ENCODE measurements around the gene ABTB2.

The ABTB2 gene

DNA sequence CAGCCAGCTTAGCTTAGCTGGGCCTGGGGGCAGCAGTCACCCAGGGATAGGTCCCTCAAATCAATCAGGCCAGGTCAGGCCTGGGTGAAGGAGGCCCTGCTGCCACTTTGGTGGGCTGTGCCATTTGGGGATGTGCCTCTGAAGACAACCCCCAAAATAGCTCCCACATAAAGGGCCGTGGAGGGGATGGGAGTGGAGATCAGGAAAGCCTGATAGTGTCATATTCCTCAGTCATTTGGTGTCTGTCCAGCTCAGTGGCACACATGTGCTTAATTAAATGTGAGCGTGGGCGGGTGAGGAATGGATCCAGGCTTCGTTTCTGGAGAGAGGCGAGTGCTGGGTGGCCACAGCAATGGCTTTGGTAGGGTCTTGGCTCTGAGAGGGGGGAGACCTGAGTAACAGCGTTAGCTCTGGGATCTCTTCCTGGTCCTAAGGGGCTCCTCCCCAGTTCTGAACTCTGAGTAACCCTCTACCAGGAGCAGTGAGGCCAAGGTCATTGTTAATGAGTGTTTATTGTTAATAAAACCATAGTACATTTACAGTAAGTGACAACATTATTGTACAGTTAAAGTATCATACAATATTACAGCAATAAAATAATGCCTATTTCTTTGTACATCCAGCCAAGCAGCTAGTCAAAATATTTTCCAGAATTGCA, 207.2 kb downstream of the ABTB2 start:
- DNase-seq (ENCODE audit: low read depth in 2 of 2): no peak

DNA sequence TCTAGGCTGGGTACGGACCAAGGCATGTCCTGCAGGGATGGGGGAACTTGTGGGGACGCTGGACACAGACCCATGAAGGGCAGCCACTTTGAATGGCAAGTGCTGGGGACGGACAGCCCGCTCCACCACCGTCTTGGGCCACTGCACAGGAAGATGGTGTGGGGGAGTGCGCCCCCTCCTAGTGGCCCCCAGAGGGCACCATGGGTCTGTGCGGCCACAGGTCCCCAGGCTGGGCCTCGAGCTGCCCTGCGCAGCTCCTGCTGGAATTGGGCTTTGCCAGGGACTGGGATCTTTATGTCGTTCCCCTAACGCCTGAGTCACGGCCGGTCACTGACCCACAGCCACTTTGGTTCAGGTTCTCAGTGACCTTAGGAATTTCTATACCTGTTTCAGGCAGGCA, 208.0 kb downstream of the ABTB2 start:
- no peak for DNase-seq (ENCODE audit: low read depth in 2 of 2)

DNA sequence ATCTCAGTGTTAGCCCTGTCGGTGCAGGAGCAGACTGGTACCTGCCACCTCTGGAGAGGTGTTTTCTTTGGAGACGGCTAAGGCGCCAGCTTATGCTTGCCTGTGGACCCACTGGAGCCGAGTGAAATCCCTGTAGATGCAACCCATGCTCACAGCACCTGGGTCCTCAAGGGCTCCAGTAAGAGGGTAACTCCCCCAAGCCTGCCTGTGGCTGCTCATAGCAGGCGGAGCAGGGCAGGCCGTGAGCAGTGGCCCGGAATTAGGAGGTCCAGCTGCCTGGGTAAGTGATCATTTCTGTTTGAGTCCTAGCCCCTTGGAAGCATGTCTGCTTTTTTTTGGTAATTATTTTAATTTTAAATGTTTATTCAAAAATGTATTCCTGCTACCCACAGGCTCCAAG, 208.5 kb downstream of the ABTB2 start:
- no peak for DNase-seq (ENCODE audit: low read depth in 2 of 2)

DNA sequence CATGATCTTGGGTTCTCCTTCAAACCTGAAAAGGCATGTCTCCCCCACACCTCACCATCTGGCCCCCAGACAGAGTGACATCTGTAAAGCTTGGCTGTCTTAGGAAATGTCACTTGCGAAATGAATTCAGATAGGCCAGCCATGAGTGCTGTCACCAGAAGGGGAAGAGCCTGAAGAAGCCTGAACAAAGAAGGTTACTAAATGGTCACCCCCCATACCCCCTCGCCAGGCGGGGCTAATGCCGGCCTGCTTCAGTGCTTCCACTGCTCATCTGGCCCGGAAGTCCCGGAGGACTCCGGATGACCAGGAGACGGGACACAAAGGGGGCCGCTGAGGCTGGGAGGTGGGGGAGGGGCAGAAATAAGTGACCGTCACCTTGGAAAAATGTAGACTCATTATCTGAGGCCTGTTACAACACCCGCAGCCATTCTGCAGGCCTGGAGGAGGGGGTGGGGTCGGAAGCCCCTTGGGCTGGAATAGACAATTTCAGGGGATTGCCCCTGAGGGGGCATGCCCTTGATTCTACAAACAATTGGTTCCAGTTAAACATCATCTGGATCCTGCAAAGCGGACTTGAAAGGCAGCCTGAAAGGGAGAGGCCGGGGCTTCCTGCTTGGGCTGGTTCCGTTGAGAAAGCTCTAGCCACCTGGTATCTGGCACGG, 209.2 kb downstream of the ABTB2 start:
- no peak for DNase-seq (ENCODE audit: low read depth in 2 of 2)

DNA sequence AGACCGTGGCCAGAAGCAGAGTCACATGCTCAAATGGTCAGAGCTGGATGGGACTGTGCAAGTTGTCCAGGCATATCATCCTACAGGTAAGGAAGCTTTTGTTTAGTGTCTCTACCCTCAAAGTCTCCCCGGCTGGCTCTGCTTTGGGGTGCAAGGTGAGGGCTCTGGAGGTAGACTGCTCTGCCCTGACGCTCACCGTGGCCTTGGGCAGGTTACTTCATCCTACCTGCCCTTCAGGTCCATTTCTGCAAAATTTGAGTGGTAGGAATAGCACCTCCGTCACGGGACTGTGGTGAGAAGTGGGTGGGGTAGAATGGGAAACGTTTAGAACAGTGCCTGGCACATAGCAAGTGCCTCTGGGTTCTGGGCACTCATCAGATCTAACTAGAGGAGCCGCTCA, 210.2 kb downstream of the ABTB2 start:
- DNase-seq (ENCODE audit: low read depth in 2 of 2): no peak

DNA sequence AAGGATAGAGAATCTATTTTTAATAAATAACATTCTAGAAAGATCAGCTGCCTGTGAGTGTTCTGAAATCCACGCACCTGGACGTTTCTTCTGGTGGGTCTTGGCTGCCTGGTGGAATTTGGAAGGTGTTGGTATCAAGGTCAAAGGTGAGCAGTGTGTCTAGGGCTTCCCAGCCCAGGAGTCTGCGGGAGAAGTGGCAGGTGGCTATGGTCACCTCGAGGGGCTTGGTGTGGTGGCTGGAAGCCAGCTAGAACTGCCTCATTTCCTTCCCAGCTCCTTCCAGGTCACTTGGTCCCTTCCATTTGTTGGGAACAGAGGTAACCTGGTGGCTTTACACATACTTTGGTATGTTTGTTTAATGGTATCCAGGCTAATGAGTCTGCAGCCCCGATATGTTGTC, 210.9 kb downstream of the ABTB2 start:
- no peak for DNase-seq (ENCODE audit: low read depth in 2 of 2)

DNA sequence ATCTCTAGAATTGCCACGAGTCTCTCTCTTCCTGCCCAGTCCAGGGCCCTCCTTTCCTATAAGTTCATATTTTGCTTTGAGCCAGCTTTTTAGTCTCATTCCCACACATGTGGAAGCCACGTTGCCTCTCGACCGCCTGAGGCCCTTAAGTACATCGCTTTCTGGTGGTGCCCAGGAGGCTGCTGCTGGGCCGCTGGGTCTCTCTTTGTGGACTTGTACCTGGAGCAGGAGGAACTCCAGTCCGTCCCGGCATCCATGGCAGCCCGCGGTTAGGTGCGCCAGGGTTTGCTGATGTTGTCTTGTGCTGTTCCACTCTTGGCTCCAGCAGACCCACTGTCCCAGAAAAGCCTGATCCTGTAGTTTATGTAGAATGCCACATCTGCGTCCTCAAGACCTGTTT, 211.4 kb downstream of the ABTB2 start:
- DNase-seq (ENCODE audit: low read depth in 2 of 2): no peak

DNA sequence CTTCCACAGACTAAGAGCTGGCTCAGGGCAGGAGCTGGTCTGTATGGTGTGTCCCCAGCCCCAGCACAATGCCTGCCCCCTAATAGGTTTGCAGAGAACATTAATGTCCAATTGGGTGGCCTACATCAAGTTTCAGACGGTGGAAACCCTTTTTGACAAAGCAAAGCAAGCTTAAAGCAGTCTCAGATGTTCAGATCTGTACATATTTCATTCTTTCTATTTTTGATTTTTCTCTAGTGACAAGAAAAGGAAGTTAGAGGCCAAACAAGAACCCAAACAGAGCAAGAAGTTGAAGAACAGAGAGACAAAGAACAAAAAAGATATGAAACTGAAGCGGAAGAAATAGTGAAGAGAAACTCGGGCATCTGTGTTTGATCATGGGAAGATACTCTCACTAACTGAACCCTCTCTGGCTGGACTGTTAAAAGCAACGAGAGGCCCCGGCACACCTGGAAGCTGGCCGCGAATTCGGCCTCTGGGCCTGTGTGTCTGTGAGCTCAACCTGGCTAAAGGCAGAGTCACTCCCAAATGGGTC, 211.9 kb downstream of the ABTB2 start:
- DNase-seq (ENCODE audit: low read depth in 2 of 2): no peak

DNA sequence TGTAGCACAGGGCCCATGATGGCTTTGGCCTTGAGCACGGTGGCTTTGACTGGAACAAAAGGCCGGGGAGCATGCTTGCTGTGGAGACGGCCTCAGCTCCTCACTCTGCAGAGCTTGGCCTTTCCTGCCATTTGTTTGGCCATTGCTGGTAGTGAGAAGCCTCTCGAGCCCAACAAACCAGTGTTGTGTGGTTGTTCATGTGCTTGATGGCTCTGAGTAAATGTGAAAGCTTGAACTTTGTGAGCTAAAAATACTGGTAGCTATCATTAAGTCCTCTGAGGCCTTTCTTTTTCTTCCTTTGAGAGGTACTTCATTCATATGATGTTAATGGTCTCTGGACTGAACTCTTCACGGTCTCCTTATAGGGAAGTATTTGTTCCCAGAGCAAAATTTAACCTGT, 212.7 kb downstream of the ABTB2 start:
- no peak for DNase-seq (ENCODE audit: low read depth in 2 of 2)

DNA sequence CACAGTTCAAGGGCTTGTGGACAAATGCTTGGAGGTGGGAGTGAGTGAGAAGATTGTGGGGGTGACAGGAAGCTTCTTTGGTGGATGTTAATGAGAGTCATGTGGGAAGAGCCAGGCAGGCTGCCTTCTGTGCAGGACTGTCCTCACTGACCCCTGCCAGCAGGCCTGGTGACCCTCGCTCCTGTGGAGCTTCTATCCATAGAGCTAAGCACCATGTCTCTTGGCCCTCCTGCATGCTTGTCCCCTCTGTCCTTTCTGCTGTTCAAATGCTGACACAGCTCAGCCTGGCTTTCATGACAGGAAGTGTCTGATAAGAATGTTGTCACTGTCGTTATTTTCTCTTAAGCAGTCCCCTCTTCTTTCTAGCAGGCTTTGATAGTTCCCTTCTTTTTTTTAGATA, 214.8 kb downstream of the ABTB2 start:
- no peak for DNase-seq (ENCODE audit: low read depth in 2 of 2)

DNA sequence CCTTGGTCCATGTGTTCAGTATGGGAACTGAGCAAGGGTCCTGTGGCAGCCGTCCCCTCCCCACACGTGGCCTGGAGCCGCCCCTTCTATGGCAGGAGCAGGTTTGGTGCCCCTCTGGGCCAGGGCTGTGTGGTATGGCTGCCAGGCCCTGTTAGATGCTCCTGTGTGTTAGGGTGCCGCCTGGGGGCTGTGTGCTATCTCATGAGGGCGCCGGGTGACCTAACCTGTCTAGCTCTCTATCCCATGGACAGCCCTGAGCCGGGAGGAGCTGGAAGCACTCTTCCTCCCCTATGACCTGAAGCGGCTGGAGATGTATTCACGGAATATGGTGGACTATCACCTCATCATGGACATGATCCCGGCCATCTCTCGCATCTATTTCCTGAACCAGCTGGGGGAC, 217.7 kb downstream of the ABTB2 start:
- DNase-seq (ENCODE audit: low read depth in 2 of 2): no peak

DNA sequence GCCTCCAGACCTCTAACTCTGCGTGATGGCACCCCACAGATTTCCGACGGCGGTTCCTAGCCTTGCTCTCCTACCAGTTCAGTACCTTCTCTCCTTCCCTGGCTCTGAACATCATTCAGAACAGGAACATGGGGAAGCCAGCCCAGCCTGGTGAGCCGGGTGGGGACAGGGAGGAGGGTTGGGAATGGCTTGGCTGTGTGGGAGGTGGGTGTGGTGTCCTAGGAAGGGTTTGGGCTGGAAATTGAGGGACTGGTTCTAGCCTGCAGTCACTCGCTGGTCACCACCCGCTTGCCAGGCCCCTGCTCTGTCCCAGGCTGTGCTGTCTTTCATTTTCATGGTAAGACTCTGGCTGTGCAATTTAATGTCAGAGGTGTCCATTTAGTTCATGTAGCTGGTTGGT, 218.5 kb downstream of the ABTB2 start:
- DNase-seq (ENCODE audit: low read depth in 2 of 2): no peak

DNA sequence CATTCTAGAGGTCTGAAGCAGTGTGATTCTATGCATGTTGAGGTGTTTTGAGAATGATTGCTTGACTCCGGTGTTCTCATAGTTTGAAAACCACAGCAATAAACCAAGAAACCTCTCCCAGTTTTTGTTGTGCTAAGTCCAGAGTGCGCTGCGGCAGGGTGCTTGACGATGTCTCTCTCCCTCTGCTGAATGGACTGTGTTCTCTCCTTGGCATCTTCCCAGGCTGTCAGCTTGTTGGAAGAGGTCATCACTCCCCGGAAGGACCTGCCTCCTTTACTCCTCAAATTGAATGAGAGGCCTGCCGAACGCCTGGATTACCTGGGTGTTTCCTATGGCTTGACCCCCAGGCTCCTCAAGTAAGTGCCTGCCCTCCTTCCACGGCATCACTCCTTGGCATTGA, 221.4 kb downstream of the ABTB2 start:
- no peak for DNase-seq (ENCODE audit: low read depth in 2 of 2)

DNA sequence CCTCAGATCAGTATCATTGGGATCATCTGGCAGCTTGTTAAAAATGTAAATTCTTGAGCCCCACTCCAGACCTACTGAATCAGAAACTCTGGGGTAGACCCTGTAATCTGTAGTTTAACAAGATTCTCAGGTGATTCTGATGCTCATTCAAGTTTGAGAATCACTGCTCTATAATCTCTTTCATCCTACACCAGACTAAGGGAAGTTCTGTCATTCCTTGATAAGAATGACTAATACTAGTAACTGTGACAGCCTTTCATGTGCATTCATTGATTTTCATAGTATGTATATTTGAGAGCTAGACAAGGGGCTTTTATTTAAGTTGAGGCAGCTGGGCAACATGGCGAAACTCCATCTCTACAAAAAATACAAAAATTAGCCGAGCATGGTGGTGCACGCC, 222.4 kb downstream of the ABTB2 start:
- no peak for DNase-seq (ENCODE audit: low read depth in 2 of 2)

DNA sequence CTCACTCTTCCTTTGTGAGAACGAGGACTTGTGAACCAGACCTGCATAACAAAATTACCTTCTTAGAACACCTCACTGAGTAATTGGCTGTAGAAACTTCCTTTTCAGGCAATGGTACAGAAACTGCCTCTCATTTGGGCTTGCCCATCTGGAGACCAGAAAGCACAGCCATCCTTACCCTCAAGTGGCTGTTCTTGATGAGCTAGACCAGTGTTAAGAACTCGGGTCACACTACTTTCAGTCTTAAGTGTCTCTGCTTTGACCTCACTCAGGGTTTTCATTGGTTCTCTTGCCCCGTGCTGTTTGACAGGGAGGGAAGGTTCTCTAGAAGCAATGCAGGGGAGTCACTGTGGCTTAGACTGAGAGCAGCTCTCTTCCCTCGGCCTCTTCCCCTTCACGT, 223.0 kb downstream of the ABTB2 start:
- no peak for DNase-seq (ENCODE audit: low read depth in 2 of 2)

DNA sequence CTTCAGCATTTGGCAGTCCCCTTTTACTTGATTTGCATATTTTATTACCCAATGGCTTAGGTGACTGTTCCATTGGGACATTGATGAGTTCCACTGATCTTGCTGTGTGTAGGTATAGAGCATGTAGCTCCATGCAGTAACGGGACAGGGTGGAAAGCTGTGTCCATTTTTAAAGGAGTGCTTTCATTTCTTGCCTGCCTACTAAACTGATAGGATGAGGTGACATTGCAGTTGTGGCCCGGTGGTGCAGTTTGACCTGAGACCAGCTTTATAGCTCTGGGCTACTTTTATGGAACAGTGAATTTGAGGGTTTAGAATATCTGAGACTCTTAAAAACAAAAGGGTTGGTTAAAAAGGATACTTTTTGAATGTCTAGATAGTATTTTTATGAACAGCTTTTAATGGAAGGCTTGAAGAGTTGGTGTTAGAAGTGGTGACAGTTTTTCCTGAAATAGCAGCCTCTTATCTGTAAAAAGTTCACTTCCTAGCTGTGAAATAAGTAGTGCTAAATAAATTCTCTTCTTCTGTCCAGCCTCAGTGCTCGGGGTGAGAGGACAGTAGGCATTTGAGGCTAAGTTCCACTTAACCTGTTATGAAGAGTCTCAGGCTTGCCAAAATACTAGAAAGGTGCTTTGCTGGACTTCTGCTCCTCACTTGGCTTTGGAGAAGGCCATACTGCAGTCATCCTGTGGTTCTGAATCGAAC, 225.4 kb downstream of the ABTB2 start:
- DNase-seq (ENCODE audit: low read depth in 2 of 2): no peak

DNA sequence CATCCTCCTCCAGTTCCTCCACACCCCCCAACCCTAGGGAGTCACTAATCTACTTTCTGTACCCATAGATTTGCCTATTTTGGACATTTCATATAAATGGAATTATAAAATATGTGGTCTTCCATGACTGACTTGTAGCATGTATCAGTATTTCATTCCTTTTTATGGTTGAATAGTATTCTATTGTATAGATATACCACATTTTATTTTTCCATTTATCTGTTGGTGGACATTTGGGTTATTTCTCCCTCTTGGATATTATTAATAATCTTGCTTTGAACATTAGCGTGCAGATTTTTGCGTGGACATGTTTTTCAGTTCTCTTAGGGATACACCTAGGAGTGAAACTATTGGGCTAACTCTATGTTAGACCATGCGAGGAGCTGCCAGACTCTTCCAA, 229.0 kb downstream of the ABTB2 start:
- no peak for DNase-seq (ENCODE audit: low read depth in 2 of 2)

DNA sequence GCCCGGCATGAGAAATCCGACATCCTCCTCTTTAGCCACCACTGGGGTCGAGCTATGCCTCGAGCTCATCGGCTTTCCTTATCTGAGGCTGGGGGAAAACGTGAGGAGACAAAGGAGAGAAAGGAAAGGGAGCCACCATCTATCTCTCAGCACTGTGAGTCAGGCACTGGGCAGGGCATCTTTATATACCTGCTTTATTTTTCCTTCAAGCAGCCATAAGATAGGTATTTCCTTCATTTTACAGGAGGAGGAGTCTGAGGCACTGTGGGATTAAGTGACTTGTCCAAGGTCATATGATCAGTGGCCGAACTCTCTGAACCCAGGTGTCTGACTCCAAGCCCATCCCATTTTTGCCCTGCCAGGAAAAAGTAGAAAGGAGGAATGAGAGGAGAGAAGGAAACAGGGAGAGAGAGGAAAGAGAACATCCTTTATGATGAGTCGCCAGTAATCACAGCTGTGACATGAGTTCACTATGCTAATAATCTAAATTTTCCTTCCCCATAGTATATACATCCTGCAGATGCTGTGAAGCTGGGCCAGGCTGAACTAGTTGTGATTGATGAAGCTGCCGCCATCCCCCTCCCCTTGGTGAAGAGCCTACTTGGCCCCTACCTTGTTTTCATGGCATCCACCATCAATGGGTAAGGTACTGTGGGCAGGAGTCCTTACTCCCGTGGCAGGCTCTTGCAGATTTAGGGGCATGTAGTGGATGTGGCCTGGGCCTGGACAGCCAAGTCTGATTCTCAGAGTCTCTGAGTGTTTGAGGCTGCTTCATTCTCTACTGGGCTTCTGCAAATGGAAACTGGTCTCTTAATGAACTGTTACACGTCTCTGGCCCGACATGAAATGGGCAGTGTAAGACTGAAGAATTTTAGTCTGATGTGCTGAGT, 230.6 kb downstream of the ABTB2 start:
- no peak for DNase-seq (ENCODE audit: low read depth in 2 of 2)

DNA sequence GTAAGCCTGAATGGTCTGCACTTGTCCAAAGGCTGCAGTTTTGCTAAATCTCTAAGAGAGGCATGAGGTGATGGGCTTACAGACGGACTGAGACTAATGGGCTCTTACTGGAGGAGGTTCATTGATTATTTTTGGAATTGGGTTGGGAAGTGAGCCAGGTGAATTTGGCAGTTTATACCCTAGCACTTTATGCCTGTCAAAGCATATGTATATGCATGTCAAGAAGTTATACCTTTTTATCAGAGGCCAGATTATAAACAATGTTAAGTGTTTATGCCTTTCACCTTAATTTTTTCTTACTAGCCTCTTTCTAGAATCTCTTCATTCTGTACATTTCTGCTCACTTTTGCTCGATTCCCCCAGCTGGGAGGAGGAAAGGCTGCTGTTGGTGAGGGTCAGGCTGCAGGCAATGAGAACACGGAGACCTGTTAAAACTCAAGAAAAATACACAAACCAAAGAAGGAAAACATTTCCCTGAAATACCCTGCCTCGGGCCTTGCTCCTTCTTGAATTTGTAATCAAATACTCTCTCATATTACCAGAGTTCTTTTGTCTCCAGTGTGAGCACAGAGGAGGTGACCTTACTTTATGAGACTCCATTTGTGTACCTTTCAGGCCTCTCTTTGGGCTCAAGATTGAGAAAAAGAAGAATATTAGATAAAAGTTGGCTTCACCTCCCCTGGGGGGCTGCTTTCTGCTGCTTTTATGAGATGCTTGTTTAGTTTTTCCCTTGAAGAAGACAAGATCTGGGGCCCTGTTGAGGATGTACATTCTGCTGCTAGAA, 232.7 kb downstream of the ABTB2 start:
- DNase-seq (ENCODE audit: low read depth in 2 of 2): no peak

DNA sequence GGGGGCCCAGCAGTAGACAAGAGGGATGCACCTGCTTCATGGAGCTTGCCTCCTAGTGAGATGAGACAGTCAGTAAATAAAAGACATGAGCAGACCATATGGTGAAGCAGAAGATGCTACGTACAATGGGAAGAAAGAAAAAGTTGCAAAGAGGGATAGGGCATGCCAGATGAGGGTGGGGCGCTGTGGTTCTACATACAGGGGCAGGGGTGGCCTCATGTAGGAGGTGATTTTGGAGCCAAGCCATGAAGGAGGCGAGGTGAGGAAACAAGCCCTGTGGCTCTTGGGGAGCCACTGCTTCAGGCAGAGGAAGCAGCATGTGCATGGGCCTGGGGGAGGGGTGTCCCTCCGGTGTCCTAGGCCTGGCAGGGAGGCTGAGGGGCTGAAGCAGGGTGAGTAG, 237.2 kb downstream of the ABTB2 start:
- DNase-seq (ENCODE audit: low read depth in 2 of 2): no peak

DNA sequence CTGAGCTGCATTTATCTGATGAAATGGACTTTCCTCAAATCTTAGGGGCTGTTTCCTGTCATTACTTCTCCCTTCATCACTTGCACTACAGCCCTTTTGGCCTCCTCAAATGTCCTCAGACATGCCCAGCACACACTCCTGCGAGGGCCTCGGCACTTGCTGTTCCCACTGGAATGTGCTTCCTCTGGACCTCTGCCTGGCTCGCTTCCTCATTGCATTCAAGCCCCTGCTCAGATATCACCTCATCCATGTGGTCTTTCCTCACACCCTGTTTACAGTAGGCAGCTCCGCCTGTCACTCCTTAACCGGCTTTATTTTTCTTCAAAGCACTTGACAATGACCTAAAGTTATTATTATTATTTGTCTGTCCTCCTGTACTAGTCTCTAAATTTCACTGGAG, 243.3 kb downstream of the ABTB2 start:
- no peak for DNase-seq (ENCODE audit: low read depth in 2 of 2)
